Epithelial cell of esophagus (primary cell): ENCODE data around the gene TSR1.
"Not testable (repeated sequence)": the region's sequence is repeated elsewhere in the genome, so short reads cannot be mapped to it uniquely, and the experiment has no call there.

Experiments
- DNase-seq: peaks from one replicate; pipeline ENCODE4 v3.0.0; 2010; ENCODE audit warnings: low read depth
- H3K4me3 ChIP-seq: 2 replicates; pipeline ENCODE4 v1.5.1; 2011; ENCODE audit warnings: mild to moderate bottlenecking, low read length, control low read depth
- TF ChIP-seq, protein P1 (sequence below): IDR thresholded peaks from 2 replicates; pipeline ENCODE4 v1.5.1; 2011; ENCODE audit warnings: low read depth, mild to moderate bottlenecking, low read length, control low read depth, inconsistent platforms; ENCODE audit not compliant: insufficient read depth; ENCODE audit errors: missing control alignments

The TSR1 gene

DNA sequence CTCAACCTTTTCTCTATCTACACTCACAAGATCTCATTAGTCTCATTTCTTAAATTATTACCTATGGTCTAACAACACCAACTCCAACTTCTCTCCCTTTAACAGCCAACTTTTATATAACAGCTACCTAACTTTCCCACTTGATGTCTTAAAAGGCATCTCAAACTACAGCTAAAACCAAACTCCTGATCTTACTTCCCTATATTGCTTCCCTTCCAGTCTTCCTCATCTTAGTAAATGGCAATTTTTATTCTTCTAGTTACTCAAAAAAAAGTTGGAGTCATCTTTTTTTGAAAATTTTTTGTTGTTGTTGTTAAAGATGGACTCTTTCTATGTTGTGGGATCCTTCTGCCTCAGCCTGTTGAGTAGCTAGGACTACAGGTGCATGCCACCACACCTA lies 17.2 kb downstream of the TSR1 start:
- DNase-seq, result no peak
- TF ChIP-seq, protein P1, sequence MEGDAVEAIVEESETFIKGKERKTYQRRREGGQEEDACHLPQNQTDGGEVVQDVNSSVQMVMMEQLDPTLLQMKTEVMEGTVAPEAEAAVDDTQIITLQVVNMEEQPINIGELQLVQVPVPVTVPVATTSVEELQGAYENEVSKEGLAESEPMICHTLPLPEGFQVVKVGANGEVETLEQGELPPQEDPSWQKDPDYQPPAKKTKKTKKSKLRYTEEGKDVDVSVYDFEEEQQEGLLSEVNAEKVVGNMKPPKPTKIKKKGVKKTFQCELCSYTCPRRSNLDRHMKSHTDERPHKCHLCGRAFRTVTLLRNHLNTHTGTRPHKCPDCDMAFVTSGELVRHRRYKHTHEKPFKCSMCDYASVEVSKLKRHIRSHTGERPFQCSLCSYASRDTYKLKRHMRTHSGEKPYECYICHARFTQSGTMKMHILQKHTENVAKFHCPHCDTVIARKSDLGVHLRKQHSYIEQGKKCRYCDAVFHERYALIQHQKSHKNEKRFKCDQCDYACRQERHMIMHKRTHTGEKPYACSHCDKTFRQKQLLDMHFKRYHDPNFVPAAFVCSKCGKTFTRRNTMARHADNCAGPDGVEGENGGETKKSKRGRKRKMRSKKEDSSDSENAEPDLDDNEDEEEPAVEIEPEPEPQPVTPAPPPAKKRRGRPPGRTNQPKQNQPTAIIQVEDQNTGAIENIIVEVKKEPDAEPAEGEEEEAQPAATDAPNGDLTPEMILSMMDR, result no peak
- H3K4me3 ChIP-seq, result no peak overlapping the region

DNA sequence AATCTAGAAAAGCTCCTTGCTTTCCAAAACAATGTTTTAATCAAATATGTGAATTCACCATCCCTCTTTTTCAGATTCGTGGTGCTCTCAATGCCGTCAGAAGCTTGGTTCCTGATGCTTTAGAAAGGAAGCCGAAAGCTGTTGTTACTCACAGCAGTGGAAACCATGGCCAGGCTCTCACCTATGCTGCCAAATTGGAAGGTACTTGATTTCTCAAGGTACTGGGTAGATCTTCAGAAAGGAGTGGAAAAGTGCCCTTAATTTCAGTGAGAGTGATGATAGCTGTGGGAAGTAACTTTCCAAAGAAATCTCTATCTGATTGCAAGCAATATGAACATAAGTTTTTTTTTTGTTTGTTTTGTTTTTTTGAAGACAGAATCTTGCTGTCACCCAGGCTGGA lies 18.5 kb downstream of the TSR1 start:
- no peak for DNase-seq
- H3K4me3 ChIP-seq, result no peak overlapping the region
- TF ChIP-seq, protein P1, result no peak

DNA sequence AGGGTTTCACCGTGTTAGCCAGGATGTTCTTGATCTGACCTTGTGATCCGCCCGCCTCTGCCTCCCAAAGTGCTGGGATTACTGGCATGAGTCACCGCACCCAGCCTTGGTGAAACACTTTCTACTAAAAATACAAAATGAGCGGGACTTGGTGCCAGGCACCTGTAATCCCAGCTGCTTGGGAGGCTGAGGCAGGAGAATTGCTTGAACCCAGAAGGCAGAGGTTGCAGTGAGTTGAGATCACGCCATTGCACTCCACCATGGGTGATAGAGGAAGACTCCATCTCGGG lies 19.4 kb downstream of the TSR1 start:
- not testable (repeated sequence) for DNase-seq, H3K4me3 ChIP-seq

- no peak for DNase-seq
- TF ChIP-seq, protein P1, result no peak
- H3K4me3 ChIP-seq, result no peak overlapping the region
Observed at GRCh38 chr17:2312736-2313135, 23.5 kb downstream of the TSR1 start.

DNA sequence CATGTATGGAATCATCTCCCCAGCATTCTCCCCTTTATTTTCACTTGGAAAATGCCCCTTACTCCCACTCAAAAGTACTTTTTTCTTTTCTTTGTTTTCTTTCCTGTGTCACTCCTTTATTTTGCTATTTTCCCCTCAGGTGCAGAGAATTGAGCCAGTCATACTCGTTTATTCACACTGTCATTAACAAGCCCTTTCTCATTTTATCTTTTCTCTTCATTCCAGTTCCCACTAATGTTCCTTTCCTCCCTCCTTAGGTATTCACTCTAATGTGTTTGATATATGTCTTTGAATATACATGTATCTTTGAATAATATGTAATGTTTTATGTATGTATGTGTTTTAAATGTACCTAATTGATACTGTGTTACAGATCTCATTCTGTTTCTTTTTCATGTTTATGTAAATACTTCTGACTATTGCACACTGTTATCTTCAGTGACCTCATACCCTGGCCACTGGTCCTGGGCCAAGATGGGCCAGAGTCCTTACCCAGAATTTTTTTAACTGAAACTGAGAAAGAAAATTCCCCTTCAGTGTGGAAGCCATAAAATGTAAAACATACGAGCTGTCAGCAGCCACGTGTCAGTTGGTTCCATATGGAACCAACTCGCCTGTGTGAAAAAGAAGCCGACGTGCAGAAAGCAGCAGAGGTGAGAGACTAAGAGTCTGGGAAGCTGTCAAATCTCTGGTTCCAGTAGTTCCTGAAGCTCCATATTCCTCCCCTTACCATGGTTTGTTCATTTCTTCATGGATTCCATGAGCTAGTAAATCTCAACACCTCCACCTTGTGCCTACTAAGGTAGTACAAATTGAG lies 26.7 kb downstream of the TSR1 start:
- no peak overlapping the region for H3K4me3 ChIP-seq
- no peak for DNase-seq
- TF ChIP-seq, protein P1, result no peak

DNA sequence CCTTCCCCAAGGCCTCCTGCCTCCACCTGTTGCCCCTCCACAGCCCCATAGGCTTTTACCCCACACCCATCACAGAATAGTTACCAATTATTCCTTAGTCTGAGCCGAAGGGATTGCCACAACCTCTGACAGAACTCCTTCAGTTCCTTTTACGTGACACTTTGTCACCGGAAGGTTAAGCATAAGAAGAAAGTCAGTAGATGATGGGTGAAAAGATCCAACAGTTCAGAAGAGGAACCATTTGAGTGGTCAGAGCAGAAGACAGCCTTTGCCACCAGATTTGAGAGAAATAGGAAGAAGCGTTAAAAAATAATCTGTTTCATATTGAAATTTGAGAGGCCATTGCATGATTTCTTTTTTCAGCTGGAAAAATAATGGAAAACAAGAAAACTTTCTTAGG lies 31.3 kb downstream of the TSR1 start:
- no peak for DNase-seq
- TF ChIP-seq, protein P1, result no peak
- H3K4me3 ChIP-seq, result no peak overlapping the region

- TF ChIP-seq, protein P1, result no peak
- peak within 1 kb of the TSS; percentile 85 for H3K4me3 ChIP-seq
- peak; percentile 91 for DNase-seq
Observed at GRCh38 chr17:2303204-2304188, 32.8 kb downstream of the TSR1 start, which contains the start of the genes SMG6 and SRR. TSS of gene SMG6 (minus strand) at chr17:2303785. CDS start at chr17:2303720, 65 bp downstream. TSS of gene SRR (plus strand) at chr17:2303950. CDS start at chr17:2315561, 11,611 bp downstream.
